Testis (tissue), 3 donors: Measurements from ENCODE around the gene REEP3. TPM values are rescaled to one million over a fixed set of nuclear protein-coding genes. Genes with fewer than 3 reads are reported as not detected.

Experiments used
- DNase-seq: peaks from one replicate; pipeline ENCODE4 v3.0.0-alpha.2; 2019
- H3K27ac ChIP-seq, 2 donors: fragments of 200-600 bp; sonication (generic); one replicate each; pipeline ENCODE4 v1.5.1; 2019
- H3K27me3 ChIP-seq: fragments of 200-600 bp; sonication (generic); one replicate; pipeline ENCODE4 v1.5.1; 2019
- H3K36me3 ChIP-seq: fragments of 200-600 bp; sonication (generic); one replicate; pipeline ENCODE4 v1.5.1; 2017; ENCODE audit warnings: low read depth; ENCODE audit errors: missing control alignments
- H3K4me1 ChIP-seq: fragments of 200-600 bp; sonication (generic); one replicate; pipeline ENCODE4 v1.5.1; 2019
- H3K4me3 ChIP-seq, 2 donors: fragments of 200-600 bp; sonication (generic); one replicate each; pipeline ENCODE4 v1.5.1; 2017 to 2019
- H3K9me3 ChIP-seq: fragments of 200-600 bp; sonication (generic); one replicate; pipeline ENCODE4 v1.5.1; 2017
- CTCF ChIP-seq, 3 experiments: fragments of 450-650 bp in 2 of 3; fragments of 200-600 bp in 1 of 3; sonication (generic) in 1 of 3; IDR thresholded peaks; one replicate each; pipeline ENCODE4 v1.5.1; 2016 to 2019; ENCODE audit warnings: antibody characterized with exemption in 3 of 3, mild to moderate bottlenecking in 2 of 3, moderate library complexity in 1 of 3
- POLR2A ChIP-seq: fragments of 450-650 bp; IDR thresholded peaks from one replicate; pipeline ENCODE4 v1.6.1; 2017; ENCODE audit warnings: antibody characterized with exemption, mild to moderate bottlenecking, moderate library complexity
- WGBS, 2 donors: methylation state at CpG; one replicate each; pipeline ENCODE4 v1.1.5; 2018; 5-methylcytosine and 5-hydroxymethylcytosine counted together
- intact Hi-C: fragments of 100-400 bp; cut with DNase I; formaldehyde crosslinking; loops from one replicate; pipeline ENCODE4 v1.15.1; 2023; ENCODE audit warnings: low total_unique reads
- polyA plus RNA-seq: library from polyadenylated mRNA; stranded (reverse); fragments of 350-450 nt; fragmentation: Illumina TruSeq; extraction: RNeasy Lipid Tissue Mini Kit (QIAGEN cat#74804); gene quantifications from one replicate; pipeline ENCODE4 v1.2.3, GENCODE V29; 2014; ENCODE audit warnings: low read depth, low replicate concordance; ENCODE audit not compliant: insufficient read depth
- total RNA-seq, 2 donors: library from RNA; depleted of rRNA; stranded (reverse); fragments of >200 nt; gene quantifications; one replicate each; pipeline ENCODE4 v1.2.3, GENCODE V29; 2016

REEP3 gene
- total and polyA plus RNA-seq, 3 donors from 2014 or later: 18.4 to 45.2 (median 20.3) TPM

GRCh38 chr10:63596924-63597323, 75.7 kb downstream of the REEP3 start:
- 23 to 56% methylated on average over 4 of the region's 4 CpGs for WGBS, 2 donors
- Histone ChIP-seq H3K4me1 (no peaks in the 10 kb centered on the region), H3K4me3 (no peak overlapping the region), H3K27ac (no peak overlapping the region), H3K9me3 (no peaks in the 10 kb centered on the region), H3K36me3 (no peaks in the 10 kb centered on the region), H3K27me3 (no peaks in the 10 kb centered on the region)
- intact Hi-C loops: no loop called here
- no peak for TF ChIP-seq POLR2A
- TF ChIP-seq CTCF (IDR thresholded peaks at IDR 0.05): no peak
- peak; percentile 47 for DNase-seq

- Histone ChIP-seq H3K27ac (no peak overlapping the region), H3K9me3 (no peaks in the 10 kb centered on the region), H3K36me3 (no peaks in the 10 kb centered on the region), H3K27me3 (no peaks in the 10 kb centered on the region), H3K4me1 (peaks cover 13% of the 10 kb centered on the region), H3K4me3 (no peak overlapping the region)
- no peak for DNase-seq
- intact Hi-C loops: no loop called here
- 82 to 95% methylated on average over 1 of the region's 1 CpG for WGBS, 2 donors
- TF ChIP-seq CTCF (IDR thresholded peaks at IDR 0.05): no peak
- TF ChIP-seq POLR2A: no peak
These were observed 79.3 kb downstream of the REEP3 start for GRCh38 chr10:63600540-63600939.

GRCh38 chr10:63603709-63604445, 82.7 kb downstream of the REEP3 start:
- no peaks in the 10 kb centered on the region for H3K27me3 ChIP-seq
- no peak overlapping the region for H3K4me3 ChIP-seq
- peaks cover 13% of the 10 kb centered on the region for H3K4me1 ChIP-seq
- DNase-seq: no peak
- H3K9me3 ChIP-seq: no peaks in the 10 kb centered on the region
- no peaks in the 10 kb centered on the region for H3K36me3 ChIP-seq
- WGBS, 2 donors: 61 to 66% methylated on average over 7 of the region's 7 CpGs
- TF ChIP-seq POLR2A (no peak), CTCF (IDR thresholded peaks at IDR 0.05) (no peak)
- no peak overlapping the region for H3K27ac ChIP-seq
- intact Hi-C loops: no loop called here

- intact Hi-C loops: no loop called here
- H3K36me3 ChIP-seq: no peaks in the 10 kb centered on the region
- H3K9me3 ChIP-seq: no peaks in the 10 kb centered on the region
- no peak overlapping the region for H3K27ac ChIP-seq
- WGBS, 2 donors: 65 to 68% methylated on average over 3 of the region's 3 CpGs
- H3K4me3 ChIP-seq: no peak overlapping the region
- peaks cover 13% of the 10 kb centered on the region for H3K4me1 ChIP-seq
- TF ChIP-seq CTCF (IDR thresholded peaks at IDR 0.05) (no peak), POLR2A (no peak)
- H3K27me3 ChIP-seq: no peaks in the 10 kb centered on the region
- DNase-seq: no peak
These were observed 84.2 kb downstream of the REEP3 start for GRCh38 chr10:63605197-63605967.
